ENCODE results near the gene ZCCHC10.

DNA sequence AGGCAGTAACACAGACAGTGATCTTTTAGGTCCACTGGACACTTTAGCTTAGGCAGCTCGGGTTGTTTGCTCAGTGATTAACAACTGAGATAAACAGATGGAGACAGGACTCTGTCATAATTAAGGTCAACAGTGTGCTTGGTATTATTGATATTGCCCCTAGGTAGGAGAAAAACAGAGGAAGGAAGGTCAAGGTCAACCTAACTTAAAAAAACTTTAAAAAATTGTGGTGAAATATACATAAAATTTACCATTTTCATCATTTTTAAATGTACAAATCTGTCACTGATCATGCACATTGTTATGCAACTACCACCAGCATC is 23.3 kb upstream of the ZCCHC10 start:
- TF ChIP-seq POLR2A (IDR thresholded peaks at IDR 0.05) = no peak
- TF ChIP-seq, protein P1, sequence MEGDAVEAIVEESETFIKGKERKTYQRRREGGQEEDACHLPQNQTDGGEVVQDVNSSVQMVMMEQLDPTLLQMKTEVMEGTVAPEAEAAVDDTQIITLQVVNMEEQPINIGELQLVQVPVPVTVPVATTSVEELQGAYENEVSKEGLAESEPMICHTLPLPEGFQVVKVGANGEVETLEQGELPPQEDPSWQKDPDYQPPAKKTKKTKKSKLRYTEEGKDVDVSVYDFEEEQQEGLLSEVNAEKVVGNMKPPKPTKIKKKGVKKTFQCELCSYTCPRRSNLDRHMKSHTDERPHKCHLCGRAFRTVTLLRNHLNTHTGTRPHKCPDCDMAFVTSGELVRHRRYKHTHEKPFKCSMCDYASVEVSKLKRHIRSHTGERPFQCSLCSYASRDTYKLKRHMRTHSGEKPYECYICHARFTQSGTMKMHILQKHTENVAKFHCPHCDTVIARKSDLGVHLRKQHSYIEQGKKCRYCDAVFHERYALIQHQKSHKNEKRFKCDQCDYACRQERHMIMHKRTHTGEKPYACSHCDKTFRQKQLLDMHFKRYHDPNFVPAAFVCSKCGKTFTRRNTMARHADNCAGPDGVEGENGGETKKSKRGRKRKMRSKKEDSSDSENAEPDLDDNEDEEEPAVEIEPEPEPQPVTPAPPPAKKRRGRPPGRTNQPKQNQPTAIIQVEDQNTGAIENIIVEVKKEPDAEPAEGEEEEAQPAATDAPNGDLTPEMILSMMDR (IDR thresholded peaks at IDR 0.05) = no peak
